Measurements from ENCODE around the gene UTP14C.
"Not testable (repeated sequence)": the region's sequence is repeated elsewhere in the genome, so short reads cannot be mapped to it uniquely, and the experiment has no call there.

Gene UTP14C

GRCh38 chr13:52001120-52001731 is 23.3 kb upstream of the UTP14C start:
- in situ Hi-C loops (cut with HindIII; ENCODE audit: low sequenced_read_pairs), result no loop called here

- in situ Hi-C loops (cut with HindIII; ENCODE audit: low sequenced_read_pairs), result no loop called here
These were observed 22.1 kb upstream of the UTP14C start for GRCh38 chr13:52002361-52002760.

- in situ Hi-C loops (cut with HindIII; ENCODE audit: low sequenced_read_pairs), result no loop called here
These were observed 20.9 kb upstream of the UTP14C start for GRCh38 chr13:52003541-52003940.

- in situ Hi-C loops (cut with HindIII; ENCODE audit: low sequenced_read_pairs), result no loop called here
These were observed 19.9 kb upstream of the UTP14C start for GRCh38 chr13:52004511-52005170.

GRCh38 chr13:52005841-52006522 is 18.5 kb upstream of the UTP14C start:
- in situ Hi-C loops (cut with HindIII; ENCODE audit: low sequenced_read_pairs), result no loop called here

GRCh38 chr13:52006523-52007245 is 17.8 kb upstream of the UTP14C start:
- in situ Hi-C loops (cut with HindIII; ENCODE audit: low sequenced_read_pairs), result no loop called here

- in situ Hi-C loops (cut with HindIII; ENCODE audit: low sequenced_read_pairs), result no loop called here
These were observed 14.5 kb upstream of the UTP14C start for GRCh38 chr13:52009946-52010345.

GRCh38 chr13:52010890-52011631 is 13.4 kb upstream of the UTP14C start, which contains the start of gene ATP7B:
ATP7B (minus strand) TSS chr13:52011450; CDS start chr13:52011337, 113 bp downstream.
- in situ Hi-C loops (cut with HindIII; ENCODE audit: low sequenced_read_pairs), result no loop called here

GRCh38 chr13:52011632-52012511 is 12.6 kb upstream of the UTP14C start, which contains the start of gene ALG11:
ALG11 (plus strand) TSS chr13:52012398; CDS start chr13:52012419, 21 bp downstream.
- in situ Hi-C loops (cut with HindIII; ENCODE audit: low sequenced_read_pairs), result no loop called here

- in situ Hi-C loops (cut with HindIII; ENCODE audit: low sequenced_read_pairs), result no loop called here
These were observed 12.0 kb upstream of the UTP14C start for GRCh38 chr13:52012512-52012836.

GRCh38 chr13:52016296-52016695 is 8.2 kb upstream of the UTP14C start:
- in situ Hi-C loops (cut with HindIII; ENCODE audit: low sequenced_read_pairs), result no loop called here

GRCh38 chr13:52020191-52020590 is 4.3 kb upstream of the UTP14C start:
- in situ Hi-C loops (cut with HindIII; ENCODE audit: low sequenced_read_pairs), result no loop called here

GRCh38 chr13:52022356-52022755 is 2.1 kb upstream of the UTP14C start:
- in situ Hi-C loops (cut with HindIII; ENCODE audit: low sequenced_read_pairs), result no loop called here

GRCh38 chr13:52025475-52026245 is 1.2 kb downstream of the UTP14C start:
- in situ Hi-C loops (cut with HindIII; ENCODE audit: low sequenced_read_pairs), result no loop called here

GRCh38 chr13:52026246-52026626 is 1.7 kb downstream of the UTP14C start:
- in situ Hi-C loops (cut with HindIII; ENCODE audit: low sequenced_read_pairs), result no loop called here

- in situ Hi-C loops (cut with HindIII; ENCODE audit: low sequenced_read_pairs), result no loop called here
These were observed 3.3 kb downstream of the UTP14C start for GRCh38 chr13:52027832-52028231.

- in situ Hi-C loops (cut with HindIII; ENCODE audit: low sequenced_read_pairs), result no loop called here
These were observed 5.1 kb downstream of the UTP14C start for GRCh38 chr13:52029569-52029968.

GRCh38 chr13:52030401-52030800 is 5.9 kb downstream of the UTP14C start:
- in situ Hi-C loops (cut with HindIII; ENCODE audit: low sequenced_read_pairs), result not testable (repeated sequence)

GRCh38 chr13:52033039-52033438 is 8.5 kb downstream of the UTP14C start:
- in situ Hi-C loops (cut with HindIII; ENCODE audit: low sequenced_read_pairs), result no loop called here

Data from endothelial cell of hepatic sinusoid (primary cell).